ENCODE data around the gene NRG3. TPM values are rescaled to one million over a fixed set of nuclear protein-coding genes. Genes with fewer than 3 reads are reported as not detected.

NRG3 gene
- total RNA-seq, 1 experiment from 2014 or later: not detected

GRCh38 chr10:82887488-82887887 is 1012.5 kb downstream of the NRG3 start (continued):
- TF ChIP-seq MAX (IDR thresholded peaks at IDR 0.05) (no peak), POLR2A (IDR thresholded peaks at IDR 0.05; ENCODE audit: borderline replicate concordance, extremely low read depth, insufficient read depth, insufficient read length) (no peak)

- Histone ChIP-seq H3K9me3 (ENCODE audit: control insufficient read depth in 1 of 2, insufficient read depth in 1 of 2, low read depth in 1 of 2, low read length in 2 of 2) (peaks cover 5 to 10% of the 10 kb centered on the region in 2 experiments; a peak in 2 of 4 replicates), H3K36me3 (ENCODE audit: control insufficient read depth in 1 of 2, insufficient read depth in 2 of 2, low read length in 2 of 2) (no peaks in the 10 kb centered on the region), H3K4me1 (ENCODE audit: control insufficient read depth in 1 of 2, insufficient read depth in 2 of 2, low read length in 2 of 2) (no peaks in the 10 kb centered on the region), H3K4me2 (ENCODE audit: low read length) (no peak overlapping the region), H3K4me3 (replicated peaks in 1 of 2; ENCODE audit: low read depth in 1 of 2, low read length in 2 of 2) (no peak overlapping the region), H3K9ac (ENCODE audit: low read length) (no peak overlapping the region), H3K27me3 (ENCODE audit: insufficient read depth, low read length) (no peaks in the 10 kb centered on the region), H3K27ac (ENCODE audit: low read depth, low read length) (no peak overlapping the region), H3K9me2 (ENCODE audit: insufficient read depth) (no peaks in the 10 kb centered on the region), H2AFZ (ENCODE audit: low read depth, low read length, poor library complexity, severe bottlenecking) (no peak overlapping the region), H3K79me2 (ENCODE audit: insufficient read depth, low read length) (no peaks in the 10 kb centered on the region), H4K20me1 (ENCODE audit: insufficient read depth) (no peaks in the 10 kb centered on the region)
- TF ChIP-seq ELF1 (IDR thresholded peaks at IDR 0.05; ENCODE audit: borderline replicate concordance, low read depth) (no peak), SRF (IDR thresholded peaks at IDR 0.05; ENCODE audit: low read depth) (no peak), REST (IDR thresholded peaks at IDR 0.05; ENCODE audit: low read depth) (no peak), ATF3 (IDR thresholded peaks at IDR 0.05) (no peak), ZBTB33 (IDR thresholded peaks at IDR 0.05; ENCODE audit: extremely low read depth, insufficient replicate concordance, low read length) (no peak), FOSL1 (IDR thresholded peaks at IDR 0.05; ENCODE audit: low read depth) (no peak), EZH2 (IDR thresholded peaks at IDR 0.05) (no peak), ZNF274 (IDR thresholded peaks at IDR 0.05; ENCODE audit: low read depth, low read length) (no peak), MAX (IDR thresholded peaks at IDR 0.05) (no peak), SIN3A (IDR thresholded peaks at IDR 0.05; ENCODE audit: low read depth) (no peak), CBX3 (IDR thresholded peaks at IDR 0.05; ENCODE audit: low read depth) (no peak), ZFX (IDR thresholded peaks at IDR 0.05) (no peak), EZH2phosphoT487 (IDR thresholded peaks at IDR 0.05; ENCODE audit: borderline replicate concordance) (no peak), CEBPB (IDR thresholded peaks at IDR 0.05; ENCODE audit: low read depth) (no peak), POLR2AphosphoS5 (IDR thresholded peaks at IDR 0.05; ENCODE audit: low read depth, low read length) (no peak), RAD21 (IDR thresholded peaks at IDR 0.05; ENCODE audit: low read depth) (no peak), YY1 (IDR thresholded peaks at IDR 0.05; ENCODE audit: extremely low read depth, insufficient replicate concordance, low read depth, low read length) (no peak)
- CTCF ChIA-PET: no interaction called here
- no peak for ATAC-seq
- RAD21 ChIA-PET (ENCODE audit: low non-redundant PET in 1 of 2, low total read pairs in 2 of 2, uncharacterized antibody in 2 of 2, unreplicated experiment in 2 of 2): no interaction called here
- BruUV-seq (replicated peaks): no TSS peak
- POLR2A ChIA-PET: no interaction called here
- intact Hi-C loops (cut with micrococcal nuclease): no loop called here
- no peak for DNase-seq (ENCODE audit: low read depth, low spot score)
Observed at GRCh38 chr10:82888809-82889455, 1013.9 kb downstream of the NRG3 start.
